ENCODE data around the gene MYCBP. TPM values are rescaled to one million over a fixed set of nuclear protein-coding genes. Genes with fewer than 3 reads are reported as not detected.
A peak's percentile ranks its signal among the peaks of the same experiment; 100 is the strongest.
"Not testable (repeated sequence)": the region's sequence is repeated elsewhere in the genome, so short reads cannot be mapped to it uniquely, and the experiment has no call there.

Gene MYCBP
- total RNA-seq, 1 donor from 2014 or later: 3.0 TPM

- Mint-ChIP-seq H3K4me3 (ENCODE audit: unreplicated experiment) (no peak overlapping the region), H3K27me3 (ENCODE audit: unreplicated experiment) (no peaks in the 10 kb centered on the region), H3K36me3 (ENCODE audit: unreplicated experiment) (peaks cover 8% of the 10 kb centered on the region), H3K4me1 (ENCODE audit: unreplicated experiment) (no peaks in the 10 kb centered on the region), H3K9me3 (ENCODE audit: unreplicated experiment) (no peaks in the 10 kb centered on the region), H3K27ac (ENCODE audit: unreplicated experiment) (no peak overlapping the region)
- DNase-seq (ENCODE audit: extremely low spot score, unreplicated experiment): no peak
- no peak for TF ChIP-seq CTCF (IDR thresholded peaks at IDR 0.05)
Measured at GRCh38 chr1:38915352-38915948, 42.3 kb upstream of the MYCBP start.

DNA sequence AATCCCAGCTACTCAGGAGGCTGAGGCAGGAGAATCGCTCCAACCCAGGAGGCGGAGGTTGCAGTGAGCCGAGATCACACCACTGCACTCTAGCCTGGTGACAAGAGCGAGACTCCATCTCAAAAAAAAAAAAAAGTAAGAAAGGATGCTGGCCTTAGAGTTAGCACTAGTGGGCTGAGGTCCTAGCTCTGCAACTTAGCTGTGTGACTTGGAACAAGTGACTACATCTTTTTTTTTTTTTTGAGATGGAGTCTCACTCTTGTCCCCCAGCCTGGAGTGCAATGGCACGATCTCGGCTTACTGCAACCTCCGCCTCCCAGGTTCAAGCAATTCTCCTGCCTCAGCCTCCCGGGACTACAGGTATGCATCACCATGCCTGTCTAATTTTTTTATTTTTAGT lies 41.8 kb upstream of the MYCBP start:
- not testable (repeated sequence) for H3K27ac Mint-ChIP-seq (ENCODE audit: unreplicated experiment); H3K4me3 Mint-ChIP-seq (ENCODE audit: unreplicated experiment); DNase-seq (ENCODE audit: extremely low spot score, unreplicated experiment); H3K9me3 Mint-ChIP-seq (ENCODE audit: unreplicated experiment); H3K27me3 Mint-ChIP-seq (ENCODE audit: unreplicated experiment); H3K36me3 Mint-ChIP-seq (ENCODE audit: unreplicated experiment); H3K4me1 Mint-ChIP-seq (ENCODE audit: unreplicated experiment)

GRCh38 chr1:38908821-38909220 lies 35.7 kb upstream of the MYCBP start:
- Mint-ChIP-seq H3K4me1 (ENCODE audit: unreplicated experiment) (no peaks in the 10 kb centered on the region), H3K36me3 (ENCODE audit: unreplicated experiment) (peaks cover 3% of the 10 kb centered on the region), H3K9me3 (ENCODE audit: unreplicated experiment) (no peaks in the 10 kb centered on the region), H3K27me3 (ENCODE audit: unreplicated experiment) (no peaks in the 10 kb centered on the region), H3K4me3 (ENCODE audit: unreplicated experiment) (no peak overlapping the region), H3K27ac (ENCODE audit: unreplicated experiment) (no peak overlapping the region)
- TF ChIP-seq CTCF (IDR thresholded peaks at IDR 0.05): no peak
- DNase-seq (ENCODE audit: extremely low spot score, unreplicated experiment): no peak

GRCh38 chr1:38905985-38906384 lies 32.8 kb upstream of the MYCBP start:
- peaks cover 5% of the 10 kb centered on the region for H3K36me3 Mint-ChIP-seq (ENCODE audit: unreplicated experiment)
- no peak overlapping the region for H3K4me3 Mint-ChIP-seq (ENCODE audit: unreplicated experiment)
- no peaks in the 10 kb centered on the region for H3K4me1 Mint-ChIP-seq (ENCODE audit: unreplicated experiment)
- H3K9me3 Mint-ChIP-seq (ENCODE audit: unreplicated experiment): no peaks in the 10 kb centered on the region
- no peak for TF ChIP-seq CTCF (IDR thresholded peaks at IDR 0.05)
- no peaks in the 10 kb centered on the region for H3K27me3 Mint-ChIP-seq (ENCODE audit: unreplicated experiment)
- no peak overlapping the region for H3K27ac Mint-ChIP-seq (ENCODE audit: unreplicated experiment)
- no peak for DNase-seq (ENCODE audit: extremely low spot score, unreplicated experiment)

DNA sequence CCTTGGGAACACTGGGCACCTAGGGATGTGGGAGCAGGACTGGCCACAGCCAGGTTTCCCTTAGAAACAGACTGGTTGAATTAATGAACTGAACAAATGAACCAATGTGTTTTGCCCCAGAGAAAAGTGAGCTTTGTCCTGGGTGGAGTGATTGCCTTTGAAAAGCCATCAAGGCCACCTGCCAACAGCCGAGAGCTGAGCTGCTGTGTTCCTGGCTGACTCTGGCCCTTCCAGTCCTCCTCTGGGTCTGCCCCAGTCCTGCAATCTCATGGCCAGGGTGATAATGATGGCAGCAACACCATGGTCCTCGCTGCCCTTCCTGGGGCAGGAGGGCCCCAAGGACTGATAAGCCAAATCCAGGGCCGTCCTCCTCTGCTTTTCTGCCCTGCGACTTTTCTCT lies 26.4 kb upstream of the MYCBP start:
- TF ChIP-seq CTCF (IDR thresholded peaks at IDR 0.05): no peak
- DNase-seq (ENCODE audit: extremely low spot score, unreplicated experiment): peak; percentile 59
- peaks cover 2% of the 10 kb centered on the region for H3K36me3 Mint-ChIP-seq (ENCODE audit: unreplicated experiment)
- H3K27me3 Mint-ChIP-seq (ENCODE audit: unreplicated experiment): no peaks in the 10 kb centered on the region
- no peak overlapping the region for H3K4me3 Mint-ChIP-seq (ENCODE audit: unreplicated experiment)
- no peak overlapping the region for H3K27ac Mint-ChIP-seq (ENCODE audit: unreplicated experiment)
- H3K9me3 Mint-ChIP-seq (ENCODE audit: unreplicated experiment): no peaks in the 10 kb centered on the region
- no peaks in the 10 kb centered on the region for H3K4me1 Mint-ChIP-seq (ENCODE audit: unreplicated experiment)

Data from osteocyte (in vitro differentiated cells).